NCI-H1694 (cell line): ENCODE measurements around the gene PLA2G3.
A peak's percentile ranks its signal among the peaks of the same experiment; 100 is the strongest.
"Not testable (repeated sequence)": the region's sequence is repeated elsewhere in the genome, so short reads cannot be mapped to it uniquely, and the experiment has no call there.

ENCODE experiments used
- DNase-seq: peaks from one replicate; lab custom pipeline; 2025; lab: John Stamatoyannopoulos, UW

The PLA2G3 gene

GRCh38 chr22:31122532-31123291 lies 17.6 kb downstream of the PLA2G3 start, which contains the start of gene INPP5J:
INPP5J (plus strand) TSS chr22:31122966; CDS start chr22:31123015, 49 bp downstream.
- DNase-seq: peak; percentile 14

DNA sequence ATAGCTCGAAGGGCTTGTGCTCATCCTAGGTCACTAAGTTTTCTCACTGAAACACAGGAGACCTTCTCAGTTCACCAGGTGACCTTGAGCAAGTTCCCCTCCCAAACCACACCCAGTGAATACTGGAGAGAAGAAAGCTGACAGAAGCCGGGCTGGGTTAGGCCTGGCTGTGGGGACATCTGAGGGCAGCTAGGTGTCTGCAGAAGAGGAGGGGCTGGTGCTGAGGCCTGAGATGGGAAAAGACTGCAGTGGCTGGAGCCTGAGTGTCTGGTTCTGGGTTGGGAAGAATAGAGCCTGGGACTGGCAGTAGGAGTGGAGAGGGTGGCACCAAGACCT lies 18.1 kb downstream of the PLA2G3 start:
- no peak for DNase-seq

DNA sequence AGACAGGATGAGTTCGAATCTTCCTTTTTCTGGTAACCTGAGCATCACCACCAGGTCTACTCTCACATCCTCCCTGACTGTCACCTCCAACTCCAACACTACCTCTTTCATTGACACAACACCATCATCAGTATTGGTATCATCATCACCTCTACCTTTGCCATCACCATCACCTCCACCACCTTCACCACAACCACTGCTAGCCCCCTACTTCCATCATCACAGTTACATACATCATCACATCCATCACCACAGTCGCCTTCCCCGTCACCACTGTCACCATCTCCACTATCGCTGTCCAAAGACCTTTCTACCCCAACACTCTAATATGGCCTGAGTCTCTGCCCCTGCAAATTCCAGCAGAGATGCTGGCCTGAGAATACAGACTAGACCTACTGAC lies 18.9 kb downstream of the PLA2G3 start:
- no peak for DNase-seq

DNA sequence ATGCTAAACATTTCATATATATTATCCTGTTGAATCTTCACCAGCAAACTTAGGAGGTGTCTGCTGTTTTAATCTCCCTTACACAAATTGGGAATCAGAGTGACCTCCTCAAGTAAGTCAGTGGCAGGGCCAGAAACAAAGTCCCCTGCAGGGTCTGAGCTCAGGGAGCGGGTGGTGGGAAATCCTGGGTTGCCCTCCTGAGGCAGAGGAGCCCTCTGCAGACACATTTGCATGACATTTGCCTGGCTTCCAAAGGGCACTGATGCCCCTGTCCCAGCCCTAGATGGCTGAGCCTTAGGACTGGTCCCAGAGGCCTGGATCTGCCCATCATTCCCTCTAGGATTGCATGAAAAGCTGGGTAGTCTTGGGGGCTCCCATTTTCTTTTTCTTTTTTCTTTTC lies 19.7 kb downstream of the PLA2G3 start:
- no peak for DNase-seq

DNA sequence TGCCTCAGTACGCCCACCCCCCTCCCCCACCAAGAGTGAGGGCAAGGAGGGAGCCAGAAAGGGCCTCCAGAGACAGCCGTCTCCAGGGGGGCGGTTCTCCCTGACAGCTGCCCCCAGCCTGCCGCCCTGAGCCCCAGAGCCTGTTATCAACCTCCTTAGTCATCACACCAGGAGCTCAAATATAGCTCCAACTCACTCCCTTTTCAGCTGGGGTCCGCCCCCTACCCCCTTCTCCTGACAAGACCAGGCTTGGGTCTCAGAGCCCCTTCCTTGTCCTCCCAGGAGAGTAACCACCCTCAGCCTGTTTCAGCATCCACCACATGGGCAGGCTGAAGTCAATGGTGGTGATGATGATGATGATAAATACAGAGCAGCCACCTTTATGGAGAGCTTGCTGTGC lies 20.1 kb downstream of the PLA2G3 start:
- DNase-seq: no peak

DNA sequence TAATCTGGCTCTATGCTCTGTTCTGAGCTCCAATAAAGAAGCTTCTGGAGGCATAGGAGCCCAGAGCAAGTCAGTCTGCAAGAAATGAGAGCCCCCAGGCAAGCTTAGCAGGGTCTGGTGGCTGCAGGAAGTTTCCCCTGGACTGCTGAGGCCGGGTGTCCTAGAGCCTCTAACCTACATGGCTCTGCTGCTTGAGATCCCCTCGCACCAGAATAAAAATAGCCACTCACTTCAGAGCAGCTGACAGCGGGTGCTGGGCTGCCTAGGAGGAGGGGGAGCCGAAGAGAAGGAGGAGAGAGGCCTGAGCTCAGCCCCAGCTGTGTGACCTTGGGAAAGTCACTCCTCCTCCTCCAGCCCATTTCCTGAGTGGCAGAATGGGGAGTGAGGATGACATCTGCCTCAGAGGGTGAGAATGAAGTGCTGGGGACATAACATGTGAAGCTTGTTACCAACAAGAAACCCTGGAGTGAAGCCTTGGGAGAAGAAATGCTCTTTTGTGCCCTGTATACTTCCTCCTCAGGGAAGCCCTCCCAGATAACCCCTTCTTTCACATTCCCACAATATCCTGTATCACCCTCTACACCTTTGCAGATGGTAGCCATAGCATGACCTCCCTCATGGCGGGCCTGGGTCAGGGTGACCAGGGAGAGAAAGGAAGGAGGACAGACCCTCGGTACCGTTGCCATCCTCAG lies 21.1 kb downstream of the PLA2G3 start:
- no peak for DNase-seq

GRCh38 chr22:31118046-31118820 lies 22.1 kb downstream of the PLA2G3 start:
- DNase-seq: no peak

DNA sequence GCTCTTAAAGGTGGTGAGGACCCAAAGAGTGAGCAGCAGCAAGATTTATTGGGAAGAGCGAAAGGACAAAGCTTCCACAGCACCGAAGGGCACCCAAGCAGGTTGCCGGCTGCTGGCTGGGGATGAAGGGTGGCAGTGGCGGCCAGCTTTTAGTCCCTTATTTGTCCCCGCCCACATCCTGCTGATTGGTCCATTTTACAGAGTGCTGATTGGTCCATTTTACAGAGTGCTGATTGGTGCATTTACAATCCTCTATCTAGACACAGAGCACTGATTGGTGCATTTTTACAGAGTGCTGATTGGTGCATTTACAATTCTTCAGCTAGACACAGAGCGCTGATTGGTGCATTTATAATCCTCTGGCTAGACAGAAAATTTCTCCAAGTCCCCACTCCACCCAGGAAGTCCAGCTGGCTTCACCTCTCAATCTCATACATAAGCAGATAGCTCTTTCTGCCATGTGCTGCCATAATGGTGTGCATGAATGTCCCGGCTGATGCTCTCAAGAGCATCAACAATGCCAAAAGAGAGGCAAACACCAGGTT lies 27.7 kb downstream of the PLA2G3 start:
- DNase-seq: not testable (repeated sequence)

DNA sequence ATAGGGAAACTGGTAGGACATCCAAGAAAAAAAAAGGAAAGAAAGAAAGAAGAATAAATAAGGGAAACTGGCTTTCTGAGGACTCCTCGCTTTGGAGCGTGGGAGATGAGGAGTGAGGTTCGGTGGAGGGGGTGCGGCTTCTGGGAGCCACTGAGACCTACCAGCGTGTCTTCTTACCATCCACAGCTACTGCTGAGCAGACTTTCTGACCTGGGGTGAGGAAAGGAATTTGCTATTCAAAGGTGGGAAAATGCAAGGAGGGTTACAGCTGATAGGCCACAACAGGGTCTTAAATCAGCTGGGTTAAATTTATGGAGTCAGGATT lies 32.5 kb downstream of the PLA2G3 start:
- no peak for DNase-seq

GRCh38 chr22:31107178-31107893 lies 33.0 kb downstream of the PLA2G3 start, which contains the start of gene SELENOM:
SELENOM (minus strand) TSS chr22:31107568; CDS start chr22:31107505, 63 bp downstream.
- DNase-seq: peak; percentile 36

- DNase-seq: no peak
These were observed 33.6 kb downstream of the PLA2G3 start for GRCh38 chr22:31106731-31107177.

DNA sequence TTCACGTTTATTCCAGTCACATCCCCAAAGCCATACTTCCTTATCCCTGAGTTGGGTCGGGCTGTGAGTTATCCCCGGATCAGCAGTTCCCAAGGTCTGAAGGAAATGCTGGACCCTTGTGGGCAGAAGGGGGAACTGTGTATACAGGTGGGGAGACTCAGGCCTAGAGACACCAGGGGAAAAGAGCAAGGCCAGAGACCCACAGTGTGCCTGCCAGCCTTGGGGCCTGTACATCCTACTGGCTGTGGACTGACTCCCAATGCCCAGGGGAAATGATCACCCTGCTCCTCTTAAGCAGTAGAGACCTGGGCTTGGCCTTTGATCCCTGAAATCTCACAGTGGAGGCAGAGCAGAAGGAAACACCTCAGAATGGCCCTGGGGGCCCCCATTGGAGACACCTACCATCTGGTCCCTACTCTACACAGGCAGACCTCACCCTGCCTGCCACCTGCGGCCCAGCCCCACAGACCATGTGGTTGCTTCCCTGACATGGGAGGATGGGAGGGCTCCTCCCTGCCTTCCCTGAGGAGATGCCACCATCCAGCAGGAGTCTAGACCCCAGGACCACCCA lies 34.2 kb downstream of the PLA2G3 start:
- no peak for DNase-seq

DNA sequence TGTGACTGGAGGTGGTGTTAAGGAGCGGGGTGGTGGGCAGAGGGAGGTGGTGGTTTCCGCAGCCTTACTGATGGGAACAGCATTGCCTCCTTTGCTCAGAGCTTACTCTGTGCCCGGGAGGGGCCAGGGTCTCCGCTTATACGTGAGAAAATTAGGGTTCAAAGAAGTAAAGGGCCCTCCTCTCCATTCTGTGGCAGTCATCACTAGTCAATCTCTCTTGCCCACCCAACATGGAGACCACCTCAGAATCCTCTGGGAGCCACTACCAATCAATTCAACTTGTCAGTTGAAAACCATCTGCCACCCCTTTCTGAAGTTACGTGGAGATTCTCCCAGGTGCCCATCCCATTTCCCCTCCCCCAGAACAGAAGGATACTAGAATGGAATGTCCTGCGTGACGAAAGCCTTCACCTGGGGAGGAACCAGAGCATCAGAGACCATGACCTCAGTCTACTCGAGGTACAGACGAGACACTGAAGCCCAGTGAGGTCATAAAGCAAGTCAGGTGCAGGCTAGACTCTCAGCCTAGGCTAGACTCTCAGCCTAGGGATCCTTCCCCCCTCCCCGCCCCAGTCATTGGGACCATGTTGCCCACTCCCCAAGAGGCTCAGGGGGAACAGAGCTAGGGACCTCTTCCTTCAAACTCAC lies 34.9 kb downstream of the PLA2G3 start:
- DNase-seq: no peak

DNA sequence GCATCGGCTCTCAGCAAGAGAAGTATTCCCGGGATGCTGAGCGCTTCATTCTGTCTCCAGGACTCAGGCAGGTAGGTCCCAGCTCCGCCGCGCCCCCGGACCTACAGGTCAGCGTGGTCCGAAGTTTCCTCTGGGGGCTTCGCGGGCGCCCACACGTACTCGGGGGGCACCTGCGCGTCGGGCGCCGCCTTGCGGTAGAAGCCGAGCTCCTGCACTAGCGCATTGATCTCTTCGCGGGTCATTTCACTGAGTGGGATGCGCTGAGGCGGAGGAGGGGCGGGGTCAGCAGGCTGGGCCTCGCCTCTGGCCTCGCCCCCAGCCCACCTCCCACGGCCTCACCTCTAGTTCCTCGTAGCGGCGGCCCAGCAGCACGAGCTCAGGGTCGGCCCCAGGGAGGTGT lies 35.4 kb downstream of the PLA2G3 start:
- no peak for DNase-seq

- DNase-seq: no peak
These were observed 36.2 kb downstream of the PLA2G3 start for GRCh38 chr22:31103899-31104694.

DNA sequence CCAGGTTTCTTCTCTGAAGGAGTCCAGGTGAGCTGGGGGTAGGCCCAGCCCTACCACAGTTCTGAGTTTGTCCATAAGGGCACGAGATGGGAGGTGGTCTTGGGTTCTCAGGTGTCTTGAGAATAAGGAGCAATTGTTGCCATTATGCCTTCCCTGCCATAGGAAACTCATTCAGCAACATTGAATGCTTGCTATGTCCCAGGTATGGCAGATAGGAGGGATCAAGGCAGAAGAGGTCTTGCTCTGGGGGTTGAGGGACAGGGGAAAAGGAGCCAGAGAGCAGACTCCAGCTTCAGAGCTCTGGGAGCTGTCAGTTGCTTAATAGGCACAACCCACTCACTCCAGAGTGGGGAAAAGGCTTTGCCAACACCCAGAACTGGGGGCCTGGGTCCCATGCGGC lies 37.2 kb downstream of the PLA2G3 start:
- DNase-seq: no peak

DNA sequence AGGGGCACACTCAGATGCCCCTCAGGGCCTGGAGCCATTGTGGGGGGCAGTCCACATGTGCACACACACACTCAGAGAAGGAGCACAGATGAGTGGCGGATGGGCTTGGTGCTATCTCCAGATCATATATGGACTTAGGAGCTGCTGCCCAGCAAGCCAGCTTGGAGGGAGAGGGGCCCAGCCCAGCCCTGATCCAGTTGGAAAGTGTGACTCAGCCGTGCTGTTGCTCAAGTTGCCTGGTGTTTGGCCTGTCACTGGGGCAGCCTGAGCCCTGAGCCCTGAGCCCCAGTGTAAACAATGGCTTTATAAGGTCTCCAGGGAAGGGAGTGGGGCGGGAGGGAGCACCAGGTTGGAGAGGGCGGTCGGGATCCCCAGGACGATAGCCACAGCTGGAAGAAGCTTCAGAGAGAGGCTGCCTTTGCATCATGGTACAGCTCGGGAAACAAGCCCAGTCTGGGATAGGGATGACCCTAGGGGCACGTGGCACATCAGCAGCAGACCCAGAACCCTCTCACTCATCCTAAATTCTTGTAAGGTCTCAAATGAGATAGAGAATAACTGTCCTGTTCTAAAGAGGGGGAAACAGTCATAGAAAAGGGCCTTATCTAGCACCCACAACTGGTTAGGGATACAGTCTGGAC lies 37.7 kb downstream of the PLA2G3 start:
- no peak for DNase-seq

- DNase-seq: no peak
These were observed 39.4 kb downstream of the PLA2G3 start for GRCh38 chr22:31100762-31101525.
